ENCODE measurements around the gene ARMC10.
"Not testable (repeated sequence)": the region's sequence is repeated elsewhere in the genome, so short reads cannot be mapped to it uniquely, and the experiment has no call there.

Gene ARMC10

DNA sequence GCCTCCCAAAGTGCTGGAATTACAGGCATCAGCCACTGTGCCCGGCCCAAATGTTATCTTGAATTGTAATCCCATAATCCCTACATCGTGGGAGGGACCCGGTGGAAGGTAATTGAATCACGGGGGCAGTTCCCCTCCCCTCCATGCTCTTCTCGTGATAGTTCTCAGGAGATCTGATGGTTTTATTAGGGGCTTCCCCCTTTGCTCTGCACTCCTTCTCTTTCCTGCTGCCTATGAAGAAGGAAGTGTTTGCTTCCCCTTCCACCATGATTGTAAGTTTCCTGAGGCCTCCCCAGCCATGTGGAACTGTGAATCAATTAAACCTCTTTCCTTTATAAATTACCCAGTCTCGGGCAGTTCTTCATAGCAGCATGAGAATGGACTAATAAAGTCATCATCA lies 3.3 kb downstream of the ARMC10 start:
- not testable (repeated sequence) for DNase-seq (ENCODE audit: low read depth in 2 of 2)

DNA sequence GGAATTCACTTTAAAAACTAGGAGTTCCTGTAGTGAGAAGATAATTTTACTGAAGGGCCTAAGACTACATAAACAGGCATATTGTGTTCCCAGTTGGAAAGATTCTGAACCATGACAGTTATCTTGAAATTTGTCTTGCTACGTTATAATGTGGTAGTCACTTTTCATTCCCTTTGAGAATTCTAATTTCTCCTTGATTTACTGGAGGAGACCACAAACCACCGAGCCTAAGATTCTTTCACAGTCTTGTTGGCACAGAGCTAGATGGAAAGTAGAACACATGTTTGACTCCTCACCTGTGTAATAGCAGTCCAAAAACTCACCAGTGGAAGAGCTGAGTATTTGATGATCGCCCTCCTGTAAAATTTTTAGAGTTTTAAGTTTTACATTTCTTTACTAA lies 4.9 kb downstream of the ARMC10 start:
- DNase-seq (ENCODE audit: low read depth in 2 of 2), result no peak

DNA sequence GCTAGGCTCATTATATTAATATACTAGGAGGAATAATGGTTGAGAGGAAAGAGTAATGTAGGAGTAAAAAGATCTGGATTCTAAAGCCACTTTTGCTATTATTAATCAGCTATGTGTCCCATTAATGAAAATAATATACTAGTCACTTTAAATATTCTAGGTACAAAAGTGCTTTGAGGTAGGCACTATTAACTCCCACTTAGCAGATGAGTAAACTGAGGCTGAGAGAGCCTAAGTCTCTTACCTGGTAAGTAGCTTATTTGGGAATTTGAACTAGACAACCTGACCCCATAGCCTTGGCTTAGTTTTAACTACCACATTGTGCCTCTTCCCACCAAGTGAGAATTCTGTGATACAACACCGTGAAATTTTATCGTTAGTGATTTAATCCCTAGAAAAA lies 6.0 kb downstream of the ARMC10 start:
- DNase-seq (ENCODE audit: low read depth in 2 of 2), result no peak

DNA sequence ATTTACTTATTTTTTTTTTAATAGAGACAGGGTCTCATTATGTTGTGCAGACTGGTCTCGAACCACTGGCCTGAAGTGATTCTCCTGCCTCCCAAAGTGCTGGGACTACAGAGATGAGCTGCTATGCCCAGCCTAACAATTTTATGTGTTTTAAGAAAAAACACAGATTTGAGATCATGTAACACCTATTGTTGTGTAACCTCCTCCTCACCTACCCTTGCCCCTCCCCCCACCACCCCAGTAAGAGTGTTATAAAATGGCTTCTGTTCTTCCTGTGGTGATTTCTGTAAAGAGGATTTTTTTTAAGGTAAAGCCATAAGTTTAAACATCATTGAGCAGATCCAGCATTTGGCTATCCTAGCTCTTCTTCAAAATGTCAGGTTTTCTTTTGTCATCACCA lies 7.6 kb downstream of the ARMC10 start:
- DNase-seq (ENCODE audit: low read depth in 2 of 2), result no peak

DNA sequence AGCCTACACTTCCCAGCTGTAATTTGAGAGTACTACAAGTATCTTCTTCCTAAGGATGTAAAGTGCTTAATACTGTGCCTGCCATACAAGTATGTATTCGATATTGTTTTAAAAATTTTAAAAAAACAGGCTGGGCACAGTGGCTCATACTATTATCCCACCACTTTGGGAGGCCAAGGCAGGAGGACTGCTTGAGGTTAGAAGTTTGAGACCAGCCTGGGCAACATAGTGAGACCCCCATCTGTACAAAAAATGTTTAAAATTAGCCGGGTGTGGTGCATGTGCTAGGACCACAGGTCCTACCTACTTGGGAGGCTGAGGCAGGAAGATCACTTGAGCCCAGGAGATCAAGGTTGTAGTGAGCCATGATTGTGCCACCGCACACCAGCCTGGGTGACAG lies 8.3 kb downstream of the ARMC10 start:
- no peak for DNase-seq (ENCODE audit: low read depth in 2 of 2)

DNA sequence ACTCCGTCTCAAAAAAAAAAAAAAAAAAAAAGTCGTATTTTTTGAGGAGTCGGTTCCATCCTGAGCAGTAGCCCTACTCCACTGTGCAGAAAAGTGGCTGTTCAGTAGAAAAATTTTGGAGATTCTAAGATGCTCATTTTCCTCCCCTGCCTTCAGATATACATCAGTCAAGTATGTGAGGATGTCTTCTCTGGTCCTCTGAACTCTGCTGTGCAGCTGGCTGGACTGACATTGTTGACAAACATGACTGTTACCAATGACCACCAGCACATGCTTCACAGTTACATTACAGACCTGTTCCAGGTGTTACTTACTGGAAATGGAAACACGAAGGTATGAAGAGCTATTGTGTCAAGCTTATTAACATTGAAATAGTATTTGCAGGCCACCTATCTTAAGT lies 17.4 kb downstream of the ARMC10 start:
- DNase-seq (ENCODE audit: low read depth in 2 of 2), result not testable (repeated sequence)

DNA sequence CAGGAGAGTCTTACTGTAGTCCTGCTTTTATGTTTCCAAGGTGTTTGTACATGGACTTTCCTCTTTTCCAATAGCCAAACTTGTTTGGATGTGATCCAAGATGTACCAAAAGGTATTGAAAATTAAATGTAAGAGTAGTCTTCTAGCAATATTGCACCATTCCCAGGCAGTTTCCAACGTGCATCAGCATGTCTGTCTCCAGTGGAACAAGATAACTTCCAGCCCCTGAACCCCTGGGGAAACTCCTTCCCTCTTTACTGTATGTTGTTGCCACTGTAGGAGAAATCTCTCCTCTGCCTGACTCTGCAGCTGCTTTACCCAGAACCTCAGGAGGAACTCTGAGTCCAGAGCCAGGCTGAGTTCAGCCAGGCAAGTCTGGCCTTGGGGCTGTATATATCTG lies 18.5 kb downstream of the ARMC10 start:
- DNase-seq (ENCODE audit: low read depth in 2 of 2), result no peak

DNA sequence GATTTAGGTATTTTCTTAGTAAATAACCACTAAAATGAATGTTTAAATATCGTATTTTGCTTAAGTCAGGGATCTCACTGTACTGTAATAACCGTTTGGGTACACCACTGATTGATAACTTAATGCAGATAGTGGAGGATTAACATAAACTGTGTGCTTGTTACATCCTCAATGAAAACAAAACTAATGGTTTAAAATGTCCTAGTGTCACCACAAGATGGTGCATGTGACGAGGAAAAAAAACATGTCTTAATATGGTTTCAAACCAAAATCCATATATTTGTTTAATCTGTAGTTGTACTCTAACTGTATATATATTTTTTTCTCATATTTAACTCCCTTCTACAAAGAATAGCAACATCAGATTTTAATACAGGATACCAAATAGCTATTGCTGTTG lies 19.2 kb downstream of the ARMC10 start:
- no peak for DNase-seq (ENCODE audit: low read depth in 2 of 2)

DNA sequence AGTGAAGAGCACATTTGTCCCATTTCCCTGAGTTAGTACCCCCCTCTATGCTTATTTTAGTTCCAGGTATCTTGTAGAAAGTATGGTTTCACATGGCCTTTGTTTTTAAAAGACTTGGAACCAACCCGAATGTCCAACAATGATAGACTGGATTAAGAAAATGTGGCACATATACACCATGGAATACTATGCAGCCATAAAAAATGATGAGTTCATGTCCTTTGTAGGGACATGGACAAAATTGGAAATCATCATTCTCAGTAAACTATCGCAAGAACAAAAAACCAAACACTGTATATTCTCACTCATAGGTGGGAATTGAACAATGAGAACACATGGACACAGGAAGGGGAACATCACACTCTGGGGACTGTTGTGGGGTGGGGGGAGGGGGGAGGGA lies 20.6 kb downstream of the ARMC10 start:
- DNase-seq (ENCODE audit: low read depth in 2 of 2), result not testable (repeated sequence)

DNA sequence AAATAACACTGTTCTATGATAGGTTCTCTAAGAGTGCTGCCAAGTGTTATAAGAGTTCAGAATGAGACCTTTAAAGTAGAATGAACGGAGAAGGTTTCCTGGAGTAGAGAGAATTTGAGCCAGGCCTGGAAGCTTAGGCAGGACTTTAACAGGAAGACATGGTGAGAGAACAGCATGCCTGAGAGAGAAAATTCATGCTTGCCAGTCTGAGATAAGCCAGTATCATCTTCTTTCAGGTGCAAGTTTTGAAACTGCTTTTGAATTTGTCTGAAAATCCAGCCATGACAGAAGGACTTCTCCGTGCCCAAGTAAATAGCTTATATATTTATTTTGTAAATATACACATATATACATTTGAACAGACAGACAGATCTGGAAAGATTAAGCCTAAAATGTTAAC lies 22.1 kb downstream of the ARMC10 start:
- DNase-seq (ENCODE audit: low read depth in 2 of 2), result no peak

DNA sequence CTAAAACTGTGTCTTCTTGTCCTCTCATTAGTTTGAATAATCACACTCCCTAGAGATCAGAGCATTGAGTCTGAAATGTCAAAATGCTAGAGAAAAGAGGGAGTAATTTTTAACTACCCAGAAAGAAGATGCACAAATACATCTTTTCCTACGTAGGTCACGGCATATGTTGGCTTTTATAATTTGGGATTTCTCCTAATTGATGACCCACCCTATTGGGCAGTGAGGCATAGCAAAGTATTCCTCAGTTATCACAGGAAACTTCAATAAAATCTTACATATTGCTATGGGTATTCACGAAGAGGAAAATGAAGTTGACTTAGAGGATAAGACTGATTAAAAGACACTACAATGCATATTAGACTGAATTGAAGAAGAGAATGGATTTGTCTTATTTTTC lies 25.4 kb downstream of the ARMC10 start:
- no peak for DNase-seq (ENCODE audit: low read depth in 2 of 2)

DNA sequence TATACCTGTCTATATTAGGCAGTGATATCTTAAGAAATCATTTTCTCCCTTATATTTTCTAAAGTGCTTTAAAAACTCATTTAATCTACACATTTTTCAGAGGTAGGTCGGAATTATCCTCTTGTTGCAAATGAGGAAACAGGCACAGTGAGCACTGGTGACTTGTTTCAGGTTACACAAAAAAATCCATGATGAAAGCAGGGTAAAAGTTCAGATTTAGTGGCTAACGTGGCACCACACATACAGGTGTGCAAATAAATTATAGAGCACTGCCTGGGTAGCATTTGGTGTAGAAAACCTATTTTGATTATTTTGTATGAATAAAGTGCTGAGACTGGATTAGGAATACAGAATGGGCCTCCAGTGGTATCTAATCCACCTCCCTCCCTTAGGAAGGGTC lies 26.6 kb downstream of the ARMC10 start:
- no peak for DNase-seq (ENCODE audit: low read depth in 2 of 2)

DNA sequence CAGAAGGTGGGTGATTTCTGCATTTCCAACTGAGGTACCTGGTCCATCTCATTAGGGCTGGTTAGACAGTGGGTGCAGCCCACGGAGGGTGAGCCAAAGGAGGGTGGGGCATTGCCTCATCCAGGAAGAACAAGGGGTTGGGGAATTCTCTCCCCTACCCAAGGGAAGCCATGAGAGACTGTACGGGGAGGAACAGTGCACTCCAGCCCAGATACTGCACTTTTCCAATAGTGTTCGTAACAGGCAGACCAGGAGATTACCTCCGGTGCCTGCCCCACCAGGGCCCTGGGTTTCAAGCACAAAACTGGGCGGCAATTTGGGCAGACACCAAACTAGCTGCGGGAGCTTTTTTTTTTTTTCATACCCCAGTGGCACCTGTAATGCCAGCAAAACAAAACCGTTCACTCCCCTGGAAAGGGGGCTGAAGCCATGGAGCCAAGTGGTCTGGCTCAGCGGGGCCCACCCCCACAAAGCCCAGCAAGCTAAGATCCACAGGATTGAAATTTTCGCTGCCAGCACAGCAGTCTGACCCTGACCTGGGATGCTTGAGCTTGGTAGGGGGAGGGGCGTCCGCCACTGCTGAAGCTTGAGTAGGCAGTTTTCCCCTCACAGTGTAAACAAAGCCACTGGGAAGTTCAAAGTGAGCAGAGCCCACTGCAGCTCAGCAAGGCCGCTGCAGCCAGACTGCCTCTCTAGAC lies 31.2 kb downstream of the ARMC10 start:
- no peak for DNase-seq (ENCODE audit: low read depth in 2 of 2)

DNA sequence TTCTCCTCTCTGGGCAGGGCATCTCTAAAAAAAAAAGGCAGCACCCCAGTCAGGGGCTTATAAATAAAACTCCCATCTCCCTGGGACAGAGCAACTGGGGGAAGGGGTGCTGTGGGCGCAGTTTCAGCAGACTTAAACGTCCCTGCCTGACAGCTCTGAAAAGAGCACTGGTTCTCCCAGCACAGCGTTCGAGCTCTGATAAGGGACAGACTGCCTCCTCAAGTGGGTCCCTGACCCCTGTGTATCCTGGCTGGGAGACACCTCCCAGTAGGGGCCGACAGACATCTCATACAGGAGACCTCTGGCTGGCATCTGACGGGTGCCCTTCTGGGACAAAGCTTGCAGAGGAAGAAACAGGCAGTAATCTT lies 31.7 kb downstream of the ARMC10 start:
- not testable (repeated sequence) for DNase-seq (ENCODE audit: low read depth in 2 of 2)

DNA sequence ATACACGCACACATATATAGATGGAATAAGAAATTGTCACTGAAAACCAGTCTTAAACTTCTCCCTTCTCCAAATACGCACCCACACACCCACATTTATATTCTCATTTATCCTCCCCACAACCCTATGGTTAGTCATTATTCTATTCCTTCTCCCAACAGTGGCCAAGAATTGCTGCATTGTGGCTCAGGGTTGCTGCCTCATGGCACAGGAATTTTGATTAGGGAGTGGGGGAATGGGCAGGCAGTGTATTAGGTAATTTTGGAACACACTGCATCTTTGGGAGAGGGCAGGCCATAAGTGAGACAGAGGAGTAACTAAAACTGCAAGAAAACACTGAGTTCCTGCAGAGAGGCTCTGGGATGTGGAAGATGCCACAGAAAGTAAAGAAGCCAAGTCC lies 38.2 kb downstream of the ARMC10 start:
- DNase-seq (ENCODE audit: low read depth in 2 of 2), result no peak

DNA sequence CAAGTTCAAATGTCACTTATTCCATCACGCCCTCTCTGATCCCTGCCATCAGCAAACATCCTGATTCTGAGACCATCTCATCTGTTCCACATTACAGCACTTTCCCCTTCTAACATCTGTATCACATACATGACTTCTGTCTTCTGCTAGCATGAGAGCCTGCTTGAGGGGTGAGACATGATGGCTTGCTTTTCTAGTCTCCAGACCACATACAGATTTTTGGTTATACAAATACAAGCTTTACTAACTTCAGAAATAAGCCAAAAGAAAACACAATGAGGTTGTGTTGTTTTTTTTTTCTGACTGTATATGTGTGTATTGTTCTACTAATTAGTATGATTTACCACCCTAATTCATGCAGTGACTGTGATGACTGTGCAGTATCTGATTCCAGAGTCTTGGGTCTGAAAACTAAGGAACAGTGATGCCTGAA lies 39.7 kb downstream of the ARMC10 start:
- no peak for DNase-seq (ENCODE audit: low read depth in 2 of 2)

DNA sequence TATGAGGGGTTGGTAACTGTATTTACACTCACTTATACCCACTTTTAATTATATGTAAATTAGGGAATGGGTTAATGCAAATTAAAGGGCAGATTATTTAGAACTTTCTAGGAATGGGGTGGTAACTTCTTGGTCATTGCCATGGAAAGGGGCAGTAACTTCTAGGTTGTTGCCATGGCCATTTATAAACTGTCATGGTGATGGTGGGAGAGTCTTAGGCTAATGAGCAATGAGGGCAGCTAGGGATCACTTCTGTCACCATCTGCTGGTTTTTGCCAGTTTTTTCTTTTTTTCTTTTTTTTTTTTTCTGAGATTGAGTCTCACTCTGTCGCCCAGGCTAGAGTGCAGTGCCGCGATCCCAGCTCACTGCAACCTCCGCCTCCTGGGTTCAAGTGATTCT lies 40.8 kb downstream of the ARMC10 start:
- DNase-seq (ENCODE audit: low read depth in 2 of 2), result no peak

DNA sequence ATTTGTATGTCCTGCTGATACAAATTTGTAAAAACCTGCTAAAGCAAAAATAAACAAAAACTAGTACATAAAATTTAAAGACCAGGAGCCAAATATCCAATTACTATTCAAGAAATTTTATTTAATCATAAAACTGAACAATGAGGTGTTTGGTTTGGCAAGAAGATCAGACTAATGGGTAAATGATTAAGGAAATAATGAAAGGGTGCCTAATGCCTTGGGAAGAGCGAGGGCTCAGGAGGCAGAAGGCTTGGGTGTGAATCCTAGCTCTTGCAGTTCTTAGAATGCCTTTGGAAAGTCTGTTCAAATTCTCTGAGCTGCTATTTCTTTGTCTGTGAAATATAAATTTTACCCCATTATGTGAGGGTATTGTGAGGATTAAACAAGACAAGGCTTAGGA lies 41.6 kb downstream of the ARMC10 start:
- no peak for DNase-seq (ENCODE audit: low read depth in 2 of 2)

DNA sequence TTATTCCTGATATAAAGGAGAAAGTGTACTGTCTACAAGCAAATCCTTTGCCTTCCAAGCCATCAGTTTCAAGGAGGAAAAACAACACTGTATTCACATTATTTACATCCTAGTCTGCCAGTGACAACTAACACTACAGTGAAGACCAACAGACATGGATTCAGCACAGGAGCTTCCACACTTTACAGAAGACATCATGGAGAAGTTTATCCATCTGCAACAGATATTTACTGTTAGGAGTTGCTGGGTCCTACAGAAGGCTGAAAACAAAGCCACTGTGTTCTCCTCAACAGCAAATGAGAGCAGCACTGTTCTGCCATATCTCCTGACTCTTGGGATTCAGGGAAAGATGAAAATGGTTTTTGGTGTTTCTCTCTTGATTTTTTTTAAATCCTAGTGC lies 42.1 kb downstream of the ARMC10 start:
- DNase-seq (ENCODE audit: low read depth in 2 of 2), result no peak

DNA sequence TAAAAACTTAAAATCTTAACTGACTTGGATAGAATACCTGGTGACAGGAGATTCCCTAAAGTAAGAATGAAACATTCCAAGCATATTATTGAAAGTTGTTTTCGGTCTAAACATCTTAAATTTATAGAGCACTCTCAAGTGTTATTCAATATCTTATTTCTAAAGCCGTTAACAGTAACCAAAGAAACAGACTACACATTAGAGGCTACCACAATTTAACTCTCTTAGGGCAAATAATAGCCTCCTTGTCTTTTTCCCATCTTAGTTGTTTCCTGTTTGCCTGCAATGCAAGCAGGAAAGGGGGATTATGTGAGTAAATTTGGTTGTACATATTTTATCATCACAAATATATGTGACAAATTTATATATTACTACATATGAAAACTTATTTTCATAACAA lies 42.5 kb downstream of the ARMC10 start:
- no peak for DNase-seq (ENCODE audit: low read depth in 2 of 2)

DNA sequence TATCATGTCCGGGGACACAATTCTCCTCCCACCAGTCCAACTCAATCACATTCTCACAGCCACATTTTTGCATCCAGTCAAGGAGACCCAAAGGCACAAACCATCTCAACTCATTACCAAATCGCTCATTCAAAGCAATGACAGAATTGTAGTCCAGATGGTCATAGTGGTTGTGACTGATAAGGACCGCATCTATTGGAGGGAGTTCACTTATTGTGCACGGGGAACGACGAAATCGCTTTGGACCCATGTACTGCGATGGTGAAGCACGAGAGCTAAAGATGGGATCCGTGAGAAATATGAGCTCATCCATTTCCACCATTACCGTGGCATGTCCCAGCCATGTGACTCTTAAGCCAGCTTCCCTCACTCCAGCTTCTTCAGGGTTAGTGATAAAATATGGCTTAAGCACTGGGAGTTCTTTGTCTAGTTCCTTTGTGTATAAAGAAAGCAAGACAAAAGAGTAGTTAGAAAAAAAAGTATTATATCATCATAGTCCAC lies 44.9 kb downstream of the ARMC10 start:
- DNase-seq (ENCODE audit: low read depth in 2 of 2), result no peak

DNA sequence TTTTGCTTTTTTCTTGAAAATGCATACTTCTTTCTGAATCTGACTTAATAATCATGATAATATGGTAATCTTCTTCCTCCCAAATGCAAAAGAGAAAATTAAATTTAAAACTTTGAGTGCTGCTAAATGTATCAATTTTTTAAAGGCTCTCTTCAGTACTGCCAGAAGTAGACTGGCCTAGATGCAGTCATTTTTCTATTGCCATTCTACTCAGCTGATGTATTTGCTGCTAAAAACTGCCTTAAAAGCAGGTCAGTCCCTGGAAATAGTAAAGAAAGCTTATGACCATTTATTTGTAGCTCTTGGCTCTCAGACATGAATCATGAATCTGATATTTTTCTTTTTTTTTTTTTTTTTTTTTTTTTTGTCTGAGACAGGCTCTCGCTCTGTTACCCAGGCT lies 45.4 kb downstream of the ARMC10 start:
- DNase-seq (ENCODE audit: low read depth in 2 of 2), result no peak

DNA sequence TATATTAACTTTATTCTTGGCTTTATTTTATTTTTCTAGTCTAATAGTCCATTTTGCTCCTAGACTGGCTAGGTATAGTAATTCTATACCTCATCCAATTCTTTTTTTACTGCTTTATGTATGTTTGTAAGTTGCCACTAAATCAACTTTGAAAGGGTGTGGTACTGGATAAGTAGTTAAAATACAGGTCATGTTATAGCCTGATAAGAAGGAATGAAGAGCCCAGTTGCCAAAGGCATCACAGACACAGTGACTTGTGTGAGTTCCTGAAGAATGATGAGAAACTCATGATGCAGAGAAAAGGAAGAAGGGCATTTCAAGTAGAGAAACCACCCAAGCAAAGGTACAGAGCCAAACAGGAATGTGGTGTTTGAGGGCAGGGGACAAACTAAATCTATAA lies 46.7 kb downstream of the ARMC10 start:
- no peak for DNase-seq (ENCODE audit: low read depth in 2 of 2)

DNA sequence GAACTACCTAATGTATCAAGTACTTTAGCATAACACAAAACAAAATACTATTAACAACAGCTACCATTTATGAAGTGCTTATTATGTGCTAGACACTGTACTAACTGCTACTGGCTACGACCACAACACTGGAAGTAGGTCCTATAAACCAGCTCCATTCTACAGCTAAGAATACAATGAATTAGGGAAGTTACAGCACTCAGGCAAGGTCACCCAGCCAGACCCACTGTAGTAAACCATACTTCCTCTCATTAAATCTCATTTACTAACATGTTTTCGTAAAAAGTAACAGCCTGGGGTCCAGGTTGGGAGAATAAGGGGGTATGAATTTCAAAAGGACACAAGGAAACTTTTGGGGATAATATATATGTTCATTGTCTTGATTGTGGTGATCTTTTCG lies 48.6 kb downstream of the ARMC10 start:
- no peak for DNase-seq (ENCODE audit: low read depth in 2 of 2)

Measured in activated CD8-positive, alpha-beta memory T cell treated with anti-CD3 and anti-CD28 coated beads for 4 hours (primary cell).